NCI-H446 treated with DMSO at 0.1 percent for 48 hours (cell line): ENCODE results near the gene RNASE8.

ENCODE experiments used
- DNase-seq: peaks from one replicate; lab custom pipeline; 2025; lab: John Stamatoyannopoulos, UW

The RNASE8 gene

GRCh38 chr14:21053184-21054122, 4.2 kb upstream of the RNASE8 start:
- no peak for DNase-seq

- no peak for DNase-seq
Observed at GRCh38 chr14:21054123-21054767, 3.4 kb upstream of the RNASE8 start.

- DNase-seq, result no peak
Observed at GRCh38 chr14:21054768-21055145, 2.9 kb upstream of the RNASE8 start.

- no peak for DNase-seq
Observed at GRCh38 chr14:21055432-21056117, 2.0 kb upstream of the RNASE8 start.

GRCh38 chr14:21056520-21057163, 980 bp upstream of the RNASE8 start:
- DNase-seq, result no peak

- DNase-seq, result no peak
Observed at GRCh38 chr14:21058903-21059302, 1.3 kb downstream of the RNASE8 start.

GRCh38 chr14:21059842-21060613, 2.4 kb downstream of the RNASE8 start:
- no peak for DNase-seq

- DNase-seq, result no peak
Observed at GRCh38 chr14:21060614-21061346, 3.2 kb downstream of the RNASE8 start.

- no peak for DNase-seq
Observed at GRCh38 chr14:21061347-21061668, 3.7 kb downstream of the RNASE8 start.

GRCh38 chr14:21063479-21063878, 5.9 kb downstream of the RNASE8 start:
- DNase-seq, result peak; percentile 18

GRCh38 chr14:21066882-21067502, 9.4 kb downstream of the RNASE8 start:
- no peak for DNase-seq

GRCh38 chr14:21068521-21069387, 11.1 kb downstream of the RNASE8 start:
- DNase-seq, result peak; percentile 27

GRCh38 chr14:21069388-21070082, 11.9 kb downstream of the RNASE8 start:
- DNase-seq, result no peak

GRCh38 chr14:21070083-21070609, 12.5 kb downstream of the RNASE8 start, which contains the start of gene ARHGEF40:
ARHGEF40 (plus strand) TSS chr14:21070304; CDS start chr14:21070397, 93 bp downstream.
- DNase-seq, result no peak

- DNase-seq, result no peak
Observed at GRCh38 chr14:21070610-21071224, 13.1 kb downstream of the RNASE8 start.

GRCh38 chr14:21071225-21072030, 13.8 kb downstream of the RNASE8 start:
- peak; percentile 56 for DNase-seq

GRCh38 chr14:21072031-21072473, 14.4 kb downstream of the RNASE8 start:
- no peak for DNase-seq
